Tibial nerve (tissue), 3 donors: ENCODE measurements around the gene STAB1.

Experiments
- POLR2A ChIP-seq, 2 donors: fragments of 450-650 bp; IDR thresholded peaks; one replicate each; pipeline ENCODE4 v1.6.1; 2017; ENCODE audit warnings: antibody characterized with exemption in 2 of 2, mild to moderate bottlenecking in 2 of 2, moderate library complexity in 2 of 2
- TF ChIP-seq, protein P1 (sequence below), 5 experiments: fragments of 200-600 bp in 3 of 5; fragments of 450-650 bp in 2 of 5; sonication (generic) in 3 of 5; IDR thresholded peaks; one replicate each; pipeline ENCODE4 v1.5.1; 2016 to 2019; ENCODE audit warnings: antibody characterized with exemption in 5 of 5, mild to moderate bottlenecking in 3 of 5, moderate library complexity in 2 of 5

DNA sequence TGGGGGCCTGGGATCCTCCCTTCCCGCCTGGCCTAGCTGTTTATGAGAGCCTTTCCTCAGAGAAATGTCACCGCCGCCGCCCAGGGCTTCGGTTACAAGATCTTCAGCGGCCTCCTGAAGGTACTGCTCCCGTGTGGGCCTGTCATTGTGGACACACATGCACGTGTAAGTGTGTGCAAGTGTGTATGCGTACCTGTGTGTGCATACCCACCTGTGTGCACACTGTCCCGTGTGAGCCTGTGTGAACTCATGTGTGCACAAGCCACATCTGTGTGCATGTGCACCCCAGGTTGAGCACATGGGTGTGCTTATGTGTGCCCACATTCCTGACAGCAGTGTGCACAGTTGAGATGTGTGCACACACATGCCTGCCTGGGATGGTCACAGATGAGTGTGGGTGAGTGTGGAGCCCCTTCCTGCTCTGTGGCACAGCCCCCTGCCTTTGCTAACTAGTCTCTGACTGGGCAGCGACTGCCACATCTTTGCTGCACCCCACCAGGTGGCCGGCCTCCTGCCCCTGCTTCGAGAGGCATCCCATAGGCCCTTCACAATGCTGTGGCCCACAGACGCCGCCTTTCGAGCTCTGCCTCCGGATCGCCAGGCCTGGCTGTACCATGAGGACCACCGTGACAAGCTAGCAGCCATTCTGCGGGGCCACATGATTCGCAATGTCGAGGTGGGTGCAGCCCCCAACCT lies 24.5 kb downstream of the STAB1 start:
- no peak for TF ChIP-seq POLR2A (IDR thresholded peaks at IDR 0.05)
- TF ChIP-seq, protein P1, sequence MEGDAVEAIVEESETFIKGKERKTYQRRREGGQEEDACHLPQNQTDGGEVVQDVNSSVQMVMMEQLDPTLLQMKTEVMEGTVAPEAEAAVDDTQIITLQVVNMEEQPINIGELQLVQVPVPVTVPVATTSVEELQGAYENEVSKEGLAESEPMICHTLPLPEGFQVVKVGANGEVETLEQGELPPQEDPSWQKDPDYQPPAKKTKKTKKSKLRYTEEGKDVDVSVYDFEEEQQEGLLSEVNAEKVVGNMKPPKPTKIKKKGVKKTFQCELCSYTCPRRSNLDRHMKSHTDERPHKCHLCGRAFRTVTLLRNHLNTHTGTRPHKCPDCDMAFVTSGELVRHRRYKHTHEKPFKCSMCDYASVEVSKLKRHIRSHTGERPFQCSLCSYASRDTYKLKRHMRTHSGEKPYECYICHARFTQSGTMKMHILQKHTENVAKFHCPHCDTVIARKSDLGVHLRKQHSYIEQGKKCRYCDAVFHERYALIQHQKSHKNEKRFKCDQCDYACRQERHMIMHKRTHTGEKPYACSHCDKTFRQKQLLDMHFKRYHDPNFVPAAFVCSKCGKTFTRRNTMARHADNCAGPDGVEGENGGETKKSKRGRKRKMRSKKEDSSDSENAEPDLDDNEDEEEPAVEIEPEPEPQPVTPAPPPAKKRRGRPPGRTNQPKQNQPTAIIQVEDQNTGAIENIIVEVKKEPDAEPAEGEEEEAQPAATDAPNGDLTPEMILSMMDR (IDR thresholded peaks at IDR 0.05): no peak
